Measurements from ENCODE around the gene NRSN1.

NRSN1 gene

DNA sequence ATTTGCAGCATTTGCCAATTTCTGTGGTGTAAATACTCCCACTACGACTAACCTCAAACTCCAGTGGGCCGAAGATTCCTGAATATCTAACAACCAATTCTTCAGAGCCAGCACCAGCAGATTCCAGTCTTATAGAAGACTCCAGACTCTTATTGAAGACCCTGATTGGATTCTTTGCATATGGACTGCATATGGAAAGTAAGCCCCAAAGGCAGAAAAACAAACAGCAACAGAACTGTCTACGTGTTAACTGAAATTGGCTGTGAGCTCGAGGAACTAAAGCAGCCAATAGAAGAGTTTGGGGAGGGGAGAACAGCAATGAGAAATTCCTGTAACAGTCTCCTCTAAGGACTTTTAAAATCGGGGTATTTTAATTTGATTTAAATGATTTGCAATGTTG lies 19.7 kb upstream of the NRSN1 start:
- TF ChIP-seq, protein P1, sequence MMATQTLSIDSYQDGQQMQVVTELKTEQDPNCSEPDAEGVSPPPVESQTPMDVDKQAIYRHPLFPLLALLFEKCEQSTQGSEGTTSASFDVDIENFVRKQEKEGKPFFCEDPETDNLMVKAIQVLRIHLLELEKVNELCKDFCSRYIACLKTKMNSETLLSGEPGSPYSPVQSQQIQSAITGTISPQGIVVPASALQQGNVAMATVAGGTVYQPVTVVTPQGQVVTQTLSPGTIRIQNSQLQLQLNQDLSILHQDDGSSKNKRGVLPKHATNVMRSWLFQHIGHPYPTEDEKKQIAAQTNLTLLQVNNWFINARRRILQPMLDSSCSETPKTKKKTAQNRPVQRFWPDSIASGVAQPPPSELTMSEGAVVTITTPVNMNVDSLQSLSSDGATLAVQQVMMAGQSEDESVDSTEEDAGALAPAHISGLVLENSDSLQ (IDR thresholded peaks at IDR 0.05): no peak
- no peak for TF ChIP-seq ELF4 (IDR thresholded peaks at IDR 0.05)
- TF ChIP-seq SP1 (IDR thresholded peaks at IDR 0.05): no peak
- TF ChIP-seq SUZ12 (IDR thresholded peaks at IDR 0.05): no peak
- no peak for TF ChIP-seq L3MBTL2 (conservative IDR thresholded peaks at IDR 0.05)
- no peak for TF ChIP-seq CTBP1 (IDR thresholded peaks at IDR 0.05; ENCODE audit: borderline replicate concordance)
- TF ChIP-seq NFRKB (IDR thresholded peaks at IDR 0.05): no peak
- no peak for TF ChIP-seq ZNF384 (IDR thresholded peaks at IDR 0.05)
- no peak for TF ChIP-seq HDGF (IDR thresholded peaks at IDR 0.05; ENCODE audit: borderline replicate concordance)
- TF ChIP-seq FOXK2 (IDR thresholded peaks at IDR 0.05): no peak
- no peak for TF ChIP-seq ARNT (IDR thresholded peaks at IDR 0.05)
- TF ChIP-seq LEF1 (IDR thresholded peaks at IDR 0.05; ENCODE audit: borderline replicate concordance): no peak
- TF ChIP-seq BHLHE40 (IDR thresholded peaks at IDR 0.05; ENCODE audit: borderline replicate concordance): no peak
- DNase-seq (ENCODE audit: extremely low spot score): no peak
- CTCF ChIA-PET: interaction anchor here (0.7 kb wide), 1 partner anchor 283 kb away, joined by 3 read pairs; no protein-coding TSS in a partner anchor
- POLR2A ChIA-PET: no interaction called here

DNA sequence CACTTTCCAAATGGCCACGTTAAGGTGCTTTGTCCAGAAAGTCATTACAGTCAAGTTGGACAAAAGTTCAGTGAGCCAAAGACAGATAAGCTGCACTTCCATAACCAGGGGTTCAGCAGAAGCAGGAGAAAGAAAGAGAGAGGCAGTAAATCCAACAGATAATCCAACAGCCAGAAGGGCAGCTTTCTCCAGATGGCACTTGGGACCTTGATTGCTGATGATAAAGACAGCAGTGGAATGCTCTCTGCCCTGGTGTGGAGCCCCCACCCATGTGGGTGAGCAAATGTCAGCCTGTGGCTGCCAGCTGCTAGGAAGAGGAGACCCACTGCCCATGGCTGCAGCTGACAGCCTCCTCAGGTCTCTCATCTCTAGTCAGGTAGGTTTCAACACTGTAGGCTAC lies 18.7 kb upstream of the NRSN1 start:
- ChIA-PET CTCF (no interaction called here), POLR2A (no interaction called here)
- no peak for DNase-seq (ENCODE audit: extremely low spot score)
- TF ChIP-seq ZNF384 (IDR thresholded peaks at IDR 0.05) (no peak), FOXA1 (IDR thresholded peaks at IDR 0.05) (no peak), LEF1 (IDR thresholded peaks at IDR 0.05; ENCODE audit: borderline replicate concordance) (no peak), FOXK2 (IDR thresholded peaks at IDR 0.05) (no peak), L3MBTL2 (conservative IDR thresholded peaks at IDR 0.05) (no peak), NFRKB (IDR thresholded peaks at IDR 0.05) (no peak), BHLHE40 (IDR thresholded peaks at IDR 0.05; ENCODE audit: borderline replicate concordance) (no peak), SUZ12 (IDR thresholded peaks at IDR 0.05) (no peak), HDGF (IDR thresholded peaks at IDR 0.05; ENCODE audit: borderline replicate concordance) (no peak), TARDBP (IDR thresholded peaks at IDR 0.05) (no peak)

DNA sequence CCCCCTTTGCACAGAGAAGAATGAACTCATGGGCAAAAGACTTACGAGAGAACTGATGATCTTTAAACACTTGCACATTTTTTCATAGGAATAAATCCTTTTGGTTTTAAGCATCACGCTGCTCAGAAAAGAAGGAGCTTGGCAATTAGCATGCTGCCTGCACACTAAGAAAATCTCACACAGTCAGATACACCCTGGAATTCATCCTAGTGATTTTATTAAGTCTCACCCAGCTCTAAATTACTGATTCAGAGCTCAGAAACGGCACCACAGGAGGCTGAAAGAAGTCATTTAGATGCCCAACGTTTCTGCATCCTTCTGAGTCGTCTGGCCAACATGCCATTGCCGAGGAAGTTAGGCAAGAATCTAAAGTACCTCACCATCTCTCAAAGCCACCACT lies 18.0 kb upstream of the NRSN1 start:
- TF ChIP-seq FOXA1 (IDR thresholded peaks at IDR 0.05): no peak
- TF ChIP-seq FOXK2 (IDR thresholded peaks at IDR 0.05): no peak
- no peak for TF ChIP-seq LEF1 (IDR thresholded peaks at IDR 0.05; ENCODE audit: borderline replicate concordance)
- TF ChIP-seq NFRKB (IDR thresholded peaks at IDR 0.05): no peak
- no peak for DNase-seq (ENCODE audit: extremely low spot score)
- ChIA-PET CTCF (no interaction called here), POLR2A (no interaction called here)

DNA sequence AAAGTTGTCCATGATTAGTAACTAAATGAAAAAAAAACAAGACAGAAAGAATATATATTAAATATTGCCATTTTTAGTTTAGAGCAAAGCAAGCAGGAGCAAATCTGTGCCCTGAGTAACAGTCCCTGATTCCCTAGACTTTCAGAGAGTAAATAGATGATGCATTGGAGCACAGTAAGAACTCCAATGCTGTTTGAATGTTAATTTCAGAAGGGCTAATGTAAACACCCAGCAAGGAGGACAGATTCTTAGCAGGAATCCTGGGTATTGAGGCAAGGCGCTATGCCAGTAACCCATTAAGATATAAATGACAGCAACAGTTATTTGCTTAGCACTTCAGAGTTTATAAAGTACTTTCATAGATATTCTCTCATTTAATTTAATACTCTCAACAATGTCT lies 15.6 kb upstream of the NRSN1 start:
- POLR2A ChIA-PET: no interaction called here
- DNase-seq (ENCODE audit: extremely low spot score): no peak
- CTCF ChIA-PET: no interaction called here
- TF ChIP-seq HDGF (IDR thresholded peaks at IDR 0.05; ENCODE audit: borderline replicate concordance): no peak
- TF ChIP-seq FOXM1 (IDR thresholded peaks at IDR 0.05; ENCODE audit: borderline replicate concordance): no peak
- no peak for TF ChIP-seq L3MBTL2 (conservative IDR thresholded peaks at IDR 0.05)
- no peak for TF ChIP-seq FOXK2 (IDR thresholded peaks at IDR 0.05)
- TF ChIP-seq ELF4 (IDR thresholded peaks at IDR 0.05): no peak
- TF ChIP-seq FOXA1 (IDR thresholded peaks at IDR 0.05): no peak
- no peak for TF ChIP-seq TARDBP (IDR thresholded peaks at IDR 0.05)
- no peak for TF ChIP-seq BHLHE40 (IDR thresholded peaks at IDR 0.05; ENCODE audit: borderline replicate concordance)
- TF ChIP-seq NFRKB (IDR thresholded peaks at IDR 0.05): no peak
- TF ChIP-seq SP1 (IDR thresholded peaks at IDR 0.05): no peak
- TF ChIP-seq ZNF384 (IDR thresholded peaks at IDR 0.05): no peak
- no peak for TF ChIP-seq CTBP1 (IDR thresholded peaks at IDR 0.05; ENCODE audit: borderline replicate concordance)
- TF ChIP-seq SUZ12 (IDR thresholded peaks at IDR 0.05): no peak
- no peak for TF ChIP-seq LEF1 (IDR thresholded peaks at IDR 0.05; ENCODE audit: borderline replicate concordance)
- no peak for TF ChIP-seq ARNT (IDR thresholded peaks at IDR 0.05)
- TF ChIP-seq, protein P1 (IDR thresholded peaks at IDR 0.05): no peak

DNA sequence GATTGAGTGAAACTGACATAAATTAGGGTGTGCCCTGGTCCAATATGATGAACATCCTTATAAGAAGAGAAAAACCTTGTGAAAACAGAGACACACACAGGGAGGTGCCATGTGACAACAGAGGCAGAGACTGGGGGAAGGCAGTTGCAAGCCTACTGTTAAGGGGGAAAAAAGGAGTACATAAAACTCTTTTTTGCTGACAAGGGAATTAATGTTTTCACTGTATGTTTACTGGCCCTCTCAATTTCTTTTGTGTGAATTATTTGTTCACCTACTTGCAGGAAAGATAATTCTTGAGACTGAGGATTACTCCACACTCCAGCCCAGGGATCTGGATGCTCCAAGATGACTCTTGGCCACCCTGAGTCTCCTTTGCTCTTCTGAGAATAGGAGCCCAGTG lies 12.1 kb upstream of the NRSN1 start:
- ChIA-PET CTCF (no interaction called here), POLR2A (no interaction called here)
- TF ChIP-seq SP1 (IDR thresholded peaks at IDR 0.05): no peak
- TF ChIP-seq ARNT (IDR thresholded peaks at IDR 0.05): no peak
- no peak for TF ChIP-seq BHLHE40 (IDR thresholded peaks at IDR 0.05; ENCODE audit: borderline replicate concordance)
- TF ChIP-seq SUZ12 (IDR thresholded peaks at IDR 0.05): no peak
- no peak for TF ChIP-seq HDGF (IDR thresholded peaks at IDR 0.05; ENCODE audit: borderline replicate concordance)
- TF ChIP-seq CTBP1 (IDR thresholded peaks at IDR 0.05; ENCODE audit: borderline replicate concordance): no peak
- TF ChIP-seq, protein P1 (IDR thresholded peaks at IDR 0.05): no peak
- no peak for TF ChIP-seq FOXA1 (IDR thresholded peaks at IDR 0.05)
- TF ChIP-seq NFRKB (IDR thresholded peaks at IDR 0.05): no peak
- no peak for TF ChIP-seq TARDBP (IDR thresholded peaks at IDR 0.05)
- no peak for TF ChIP-seq ZNF384 (IDR thresholded peaks at IDR 0.05)
- no peak for TF ChIP-seq L3MBTL2 (conservative IDR thresholded peaks at IDR 0.05)
- TF ChIP-seq LEF1 (IDR thresholded peaks at IDR 0.05; ENCODE audit: borderline replicate concordance): no peak
- no peak for TF ChIP-seq FOXK2 (IDR thresholded peaks at IDR 0.05)
- no peak for TF ChIP-seq ELF4 (IDR thresholded peaks at IDR 0.05)
- TF ChIP-seq FOXM1 (IDR thresholded peaks at IDR 0.05; ENCODE audit: borderline replicate concordance): no peak
- DNase-seq (ENCODE audit: extremely low spot score): no peak

DNA sequence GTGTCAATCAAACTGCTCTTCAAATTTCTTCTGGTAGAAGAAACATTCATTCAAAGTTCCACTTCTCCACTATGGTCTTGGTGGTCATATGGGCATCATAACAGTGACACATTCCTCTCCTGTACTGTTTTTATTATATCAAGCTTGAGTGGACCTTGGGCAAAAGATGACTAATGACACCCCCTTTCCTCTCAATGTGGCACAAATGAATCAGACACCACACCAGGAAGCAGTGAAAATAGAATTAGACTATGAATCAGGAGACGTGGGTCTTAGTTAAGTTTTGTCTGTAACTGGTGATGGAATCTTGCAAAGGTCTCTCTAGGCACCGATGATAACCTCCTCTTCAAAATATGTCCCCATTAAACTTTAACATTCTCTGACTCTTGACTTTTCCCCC lies 9.0 kb upstream of the NRSN1 start:
- no peak for DNase-seq (ENCODE audit: extremely low spot score)
- ChIA-PET POLR2A (no interaction called here), CTCF (no interaction called here)
- TF ChIP-seq ARNT (IDR thresholded peaks at IDR 0.05): no peak

DNA sequence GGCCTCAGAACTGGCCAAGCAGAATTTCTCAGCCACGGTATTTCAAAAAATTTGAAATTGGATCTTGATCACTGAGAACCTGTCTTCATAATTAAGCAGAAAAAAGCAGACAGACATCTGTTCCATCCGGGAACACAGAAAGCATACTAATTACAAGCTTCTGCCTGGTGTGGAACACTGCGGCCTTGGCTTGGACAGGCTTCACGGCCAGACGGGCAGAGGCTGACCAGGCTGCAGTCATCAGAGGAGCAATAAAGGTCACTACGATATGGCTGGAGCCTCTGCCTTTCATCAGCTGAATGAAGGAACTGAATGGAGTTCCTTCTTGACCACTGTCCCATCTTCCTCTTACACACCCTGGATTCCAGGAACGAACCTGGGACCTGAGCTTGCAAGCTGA lies 3.9 kb upstream of the NRSN1 start:
- CTCF ChIA-PET: no interaction called here
- no peak for DNase-seq (ENCODE audit: extremely low spot score)
- POLR2A ChIA-PET: no interaction called here
- TF ChIP-seq SP1 (IDR thresholded peaks at IDR 0.05) (no peak), TARDBP (IDR thresholded peaks at IDR 0.05) (no peak), ELF4 (IDR thresholded peaks at IDR 0.05) (no peak), SUZ12 (IDR thresholded peaks at IDR 0.05) (no peak), BHLHE40 (IDR thresholded peaks at IDR 0.05; ENCODE audit: borderline replicate concordance) (no peak), ARNT (IDR thresholded peaks at IDR 0.05) (no peak), ZNF384 (IDR thresholded peaks at IDR 0.05) (no peak), L3MBTL2 (conservative IDR thresholded peaks at IDR 0.05) (no peak), FOXM1 (IDR thresholded peaks at IDR 0.05; ENCODE audit: borderline replicate concordance) (no peak), NFRKB (IDR thresholded peaks at IDR 0.05) (no peak), HDGF (IDR thresholded peaks at IDR 0.05; ENCODE audit: borderline replicate concordance) (no peak), CTBP1 (IDR thresholded peaks at IDR 0.05; ENCODE audit: borderline replicate concordance) (no peak), FOXA1 (IDR thresholded peaks at IDR 0.05) (no peak), LEF1 (IDR thresholded peaks at IDR 0.05; ENCODE audit: borderline replicate concordance) (no peak), FOXK2 (IDR thresholded peaks at IDR 0.05) (no peak)
- TF ChIP-seq, protein P1 (IDR thresholded peaks at IDR 0.05): no peak
